Endometrial microvascular endothelial cells (primary cell): ENCODE data around the gene C16orf74. TPM values are rescaled to one million over a fixed set of nuclear protein-coding genes. Genes with fewer than 3 reads are reported as not detected.

Source experiments
- in situ Hi-C: cut with HindIII; loops from 2 replicates; pipeline ENCODE4 v1.10.0; 2017; ENCODE audit warnings: low sequenced_read_pairs, low pct_unique_long_range_greater_than_20kb; ENCODE audit errors: inconsistent ontology term
- total RNA-seq: library from RNA; depleted of rRNA; stranded (reverse); fragments of >200 nt; gene quantifications from one replicate; pipeline ENCODE4 v1.2.3, GENCODE V29; 2015; ENCODE audit errors: inconsistent ontology term

Gene C16orf74
- 92.9 TPM for total RNA-seq

DNA sequence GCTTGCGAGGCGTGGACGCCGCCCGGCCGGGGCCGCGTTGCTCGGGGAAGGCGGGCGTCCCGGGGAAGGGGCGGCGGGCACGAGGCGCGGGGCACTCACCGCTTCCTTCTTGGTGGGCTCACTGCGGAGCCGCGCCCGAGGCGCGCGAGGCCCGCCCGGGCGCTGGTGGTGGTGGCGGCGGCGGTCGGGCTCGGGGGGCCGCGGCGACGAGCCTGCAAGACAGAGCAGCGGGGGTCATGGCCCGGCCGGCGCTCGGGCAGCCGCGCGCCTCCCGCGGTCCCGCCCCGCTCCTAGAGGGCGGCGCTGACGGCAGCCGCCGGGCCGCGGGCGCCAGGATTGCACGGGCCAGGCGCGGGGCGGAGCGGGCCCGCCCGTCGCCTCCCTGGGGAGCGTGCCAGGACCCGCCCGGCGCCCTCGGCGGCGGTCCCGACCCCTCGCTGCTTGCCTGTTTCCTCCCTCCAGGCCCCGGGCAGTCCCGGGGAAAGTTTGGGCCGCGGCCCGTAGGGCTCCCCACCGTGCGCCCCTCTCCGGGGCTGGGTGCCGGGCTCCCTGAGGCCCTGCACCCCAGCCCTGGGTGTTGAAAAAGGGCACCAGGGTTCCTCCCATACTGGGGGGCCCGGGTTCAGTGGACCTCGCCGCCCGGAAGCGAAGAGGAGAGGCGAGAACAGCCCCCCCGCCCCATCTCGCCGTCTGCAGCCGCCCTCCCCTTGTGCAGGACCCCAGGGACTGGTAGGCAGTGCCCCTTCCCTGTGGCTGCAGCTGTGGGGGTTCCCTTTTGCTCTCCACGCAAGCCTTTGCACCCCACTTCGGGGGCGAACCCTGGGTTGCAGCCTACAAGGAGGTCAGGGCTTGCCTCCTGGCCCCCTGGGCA lies at the start of gene C16orf74:
C16orf74 (minus strand) TSS at position 270 of the 871 bp plus-strand sequence. CDS start 15,879 bp downstream, outside the sequence.
- in situ Hi-C loops = no loop called here

DNA sequence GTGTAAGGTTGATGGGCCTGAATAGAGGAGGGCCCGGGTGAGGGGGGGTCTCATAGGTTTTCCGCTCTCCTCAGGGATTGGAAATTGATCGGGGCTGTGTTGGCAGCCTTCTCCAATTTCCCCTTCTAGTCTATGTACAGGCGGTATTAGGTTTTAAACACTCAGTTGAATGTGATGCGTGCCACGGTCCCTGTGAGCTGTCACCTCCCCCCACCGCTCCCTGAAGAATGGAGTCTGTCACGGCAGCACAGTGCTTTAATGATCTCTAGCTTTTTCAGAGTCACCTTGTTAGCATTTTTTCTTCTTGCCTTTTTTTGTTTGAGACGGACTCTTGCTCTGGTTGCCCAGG lies 49.4 kb upstream of the C16orf74 start:
- in situ Hi-C loops = no loop called here

DNA sequence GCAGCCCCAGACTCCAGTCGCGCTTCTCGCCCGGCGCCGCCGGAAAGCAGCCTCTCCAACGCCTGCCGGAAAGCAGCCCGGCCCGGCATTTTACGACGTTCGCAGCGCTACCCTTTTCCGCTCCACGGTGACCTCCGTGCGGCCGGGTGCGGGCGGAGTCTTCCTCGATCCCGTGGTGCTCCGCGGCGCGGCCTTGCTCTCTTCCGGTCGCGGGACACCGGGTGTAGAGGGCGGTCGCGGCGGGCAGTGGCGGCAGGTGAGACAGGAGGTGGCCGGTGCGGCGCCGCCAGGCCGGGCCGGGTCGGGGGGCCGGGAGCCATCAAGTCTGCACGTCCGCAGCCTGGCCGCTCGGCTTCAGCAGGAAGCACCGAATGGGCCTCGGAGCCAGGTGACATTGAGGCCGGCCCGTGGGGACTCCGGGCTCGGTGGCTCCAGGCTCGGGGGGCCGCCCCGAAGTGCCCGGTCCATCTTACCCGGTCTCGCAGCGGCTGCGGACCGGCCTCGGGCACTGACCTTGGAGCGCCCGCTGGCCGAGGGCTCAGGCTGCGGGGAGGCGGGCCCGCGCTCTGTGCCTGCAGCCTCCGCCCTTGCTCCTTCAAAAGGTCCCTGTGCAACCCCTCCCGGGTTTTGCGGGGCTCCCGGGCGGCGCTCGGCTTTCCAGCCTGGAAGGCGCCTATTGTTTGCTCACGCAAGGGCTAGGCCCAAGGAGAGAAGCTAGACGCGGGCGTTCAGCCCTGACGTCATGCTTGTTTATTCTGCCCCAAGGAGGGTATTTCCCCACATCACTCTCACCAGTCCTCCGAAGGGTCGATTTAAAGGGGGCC lies 48.8 kb upstream of the C16orf74 start, which contains the start of the genes COX4I1 and EMC8:
COX4I1 (plus strand) TSS at position 199 of the 824 bp plus-strand sequence. CDS start 1,511 bp downstream, outside the sequence.
EMC8 (minus strand) TSS at position 48 of the 824 bp plus-strand sequence. CDS start 249 bp downstream, outside the sequence.
- in situ Hi-C loops = no loop called here

DNA sequence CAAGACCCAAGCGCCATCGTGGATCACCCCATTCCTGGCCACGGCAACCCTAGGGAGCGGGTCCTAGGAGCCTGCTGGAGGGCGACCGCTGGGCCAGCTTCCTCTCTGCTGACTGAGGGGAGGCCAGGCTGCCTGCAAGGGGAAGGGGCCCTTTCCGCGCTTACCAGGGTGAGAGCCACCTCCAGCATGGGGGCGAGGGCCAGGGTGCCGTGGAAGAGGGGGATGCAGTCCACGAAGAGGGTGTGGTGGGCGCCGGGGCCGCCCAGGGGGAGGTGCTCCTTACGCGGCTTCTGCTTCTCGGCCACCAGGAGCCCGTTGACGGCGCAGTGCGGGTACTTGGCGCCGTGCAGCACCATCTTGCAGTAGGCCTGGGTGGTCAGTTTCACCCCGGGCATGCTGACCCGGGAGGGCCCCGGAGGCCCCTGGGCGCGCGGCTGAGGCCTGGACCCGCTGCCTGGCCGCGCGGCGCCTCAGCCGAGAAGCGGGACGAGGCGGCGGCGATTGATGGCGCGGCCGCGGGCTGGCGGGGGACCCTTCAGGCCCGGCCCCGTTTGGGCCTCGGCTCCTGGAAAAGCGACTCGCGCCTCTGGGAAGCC lies 48.1 kb upstream of the C16orf74 start:
- in situ Hi-C loops = no loop called here

DNA sequence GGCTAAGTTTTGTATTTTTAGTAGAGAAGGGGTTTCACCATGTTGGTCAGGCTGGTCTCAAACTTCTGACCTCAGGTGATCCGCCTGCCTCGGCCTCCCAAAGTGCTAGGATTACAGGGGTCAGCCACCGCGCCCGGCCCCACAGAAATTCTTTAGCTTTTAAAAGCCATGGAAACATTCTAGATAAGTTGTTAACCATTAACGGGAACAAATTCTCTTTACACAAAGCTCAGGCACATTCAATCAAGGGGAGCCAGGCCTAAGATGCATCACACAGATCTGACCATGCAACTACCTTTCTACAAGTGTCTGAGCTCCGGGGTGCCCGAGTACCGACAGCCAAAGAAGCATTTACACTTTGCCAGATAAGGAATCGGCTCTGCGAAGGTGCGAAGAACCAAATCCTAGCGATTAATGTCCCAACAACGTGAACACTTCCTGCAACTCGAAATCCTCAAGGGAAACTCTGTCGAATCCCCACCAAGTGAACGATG lies 47.4 kb upstream of the C16orf74 start:
- in situ Hi-C loops = no loop called here

DNA sequence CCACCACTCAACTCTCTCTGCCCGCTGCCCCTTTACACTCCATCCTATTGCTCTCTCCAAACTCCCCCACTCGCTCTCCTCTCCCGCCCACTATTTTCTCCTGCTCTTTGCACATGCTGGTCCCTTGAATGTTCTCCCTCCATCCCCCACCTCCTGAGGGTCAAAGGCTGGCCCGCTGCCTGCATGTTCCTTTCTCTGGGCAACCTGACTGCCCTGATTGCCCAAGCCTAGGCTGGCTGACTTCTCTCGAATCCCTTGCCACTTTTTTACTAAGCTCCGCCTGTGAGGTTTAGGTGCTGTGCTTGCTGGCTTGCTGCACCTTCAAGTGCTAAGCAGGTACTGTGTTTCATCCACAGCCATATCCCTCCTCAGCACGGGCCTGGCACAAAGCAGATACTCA lies 45.7 kb upstream of the C16orf74 start:
- in situ Hi-C loops = no loop called here

DNA sequence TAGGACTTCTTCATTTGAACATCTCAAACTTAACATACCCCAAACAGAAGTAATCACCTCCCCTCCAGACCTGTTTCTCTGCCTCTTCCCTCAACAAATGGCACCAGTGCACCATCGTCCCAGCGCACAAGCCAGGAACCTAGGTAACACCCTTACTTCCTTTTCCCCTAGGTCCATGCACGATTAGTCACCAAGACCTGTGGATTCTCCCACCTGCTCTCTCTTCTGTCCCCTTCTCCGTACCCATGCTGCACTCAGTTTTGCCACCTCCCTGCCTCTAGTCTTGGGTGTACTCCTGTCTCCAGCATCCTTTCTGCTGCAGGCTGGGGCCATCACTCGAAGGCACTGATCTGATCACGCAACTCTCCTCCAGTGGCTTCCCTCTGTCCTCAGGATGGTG lies 45.3 kb upstream of the C16orf74 start:
- in situ Hi-C loops = no loop called here

DNA sequence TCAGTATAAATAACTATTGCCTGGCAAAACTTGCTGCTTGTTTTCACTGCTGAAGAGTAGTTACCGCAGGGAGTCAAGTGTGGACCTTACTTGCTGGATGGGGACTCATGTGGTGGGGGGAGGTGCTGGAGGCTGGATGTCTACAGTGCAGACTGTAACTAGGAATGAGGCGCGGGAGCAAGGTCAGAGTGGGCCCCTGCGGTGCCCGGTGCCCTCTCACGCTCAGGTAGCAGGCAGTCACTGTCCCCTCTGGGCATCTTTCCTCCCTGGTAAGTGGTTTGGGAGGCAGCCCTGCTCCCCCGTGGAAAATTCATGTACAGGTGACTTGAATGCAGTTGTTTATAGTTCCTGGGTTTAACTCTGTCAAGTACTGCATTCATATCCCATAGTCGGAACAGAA lies 43.8 kb upstream of the C16orf74 start:
- in situ Hi-C loops = no loop called here

DNA sequence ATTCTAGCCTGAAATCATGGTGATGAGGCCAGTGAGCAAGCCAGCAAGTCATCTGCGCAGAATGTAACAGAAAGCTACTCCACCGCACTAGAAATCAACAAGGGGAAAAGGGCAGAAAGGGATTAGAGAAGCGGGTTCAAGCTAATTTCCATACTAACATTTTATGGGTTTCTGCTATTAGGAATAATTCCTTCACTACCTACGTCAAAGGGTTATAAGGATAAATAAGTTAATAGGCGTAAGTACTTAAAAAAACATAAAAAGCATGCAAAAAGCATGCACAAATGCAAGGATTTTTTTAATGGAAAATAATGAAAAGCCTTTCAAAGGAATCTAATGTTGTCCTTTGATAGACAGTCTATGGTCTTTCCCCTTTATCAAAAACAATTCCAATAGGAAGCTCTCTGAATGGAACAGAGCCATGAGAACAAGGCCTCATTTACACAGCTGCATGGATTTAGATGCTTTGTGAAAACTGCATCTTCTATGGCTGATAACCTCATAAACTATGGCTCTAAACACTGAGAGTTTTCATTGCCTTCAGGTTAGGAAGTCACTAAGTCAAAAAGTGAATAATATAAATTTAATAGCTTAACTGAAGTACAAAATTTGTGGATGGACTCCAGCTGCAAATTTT lies 42.9 kb upstream of the C16orf74 start:
- in situ Hi-C loops = no loop called here

DNA sequence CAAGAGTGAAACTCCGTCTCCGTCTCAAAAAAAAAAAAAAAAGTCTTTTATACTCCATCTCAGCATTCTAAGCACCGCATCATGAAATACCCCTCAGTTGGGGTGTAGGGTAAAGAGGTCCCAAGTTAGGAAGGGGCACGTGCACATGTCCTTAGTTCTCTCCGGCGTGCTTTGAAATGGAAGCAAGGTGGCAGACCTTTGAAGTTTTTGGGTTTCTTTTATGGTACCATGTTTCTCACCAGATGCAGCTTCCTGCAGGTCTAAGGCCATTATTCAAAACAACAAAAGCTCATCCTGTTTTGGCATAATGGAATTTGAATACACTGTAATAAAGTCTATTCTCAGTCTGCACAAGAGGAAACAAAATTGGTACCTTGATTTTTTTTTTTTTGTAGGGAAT lies 38.9 kb upstream of the C16orf74 start:
- in situ Hi-C loops = no loop called here

DNA sequence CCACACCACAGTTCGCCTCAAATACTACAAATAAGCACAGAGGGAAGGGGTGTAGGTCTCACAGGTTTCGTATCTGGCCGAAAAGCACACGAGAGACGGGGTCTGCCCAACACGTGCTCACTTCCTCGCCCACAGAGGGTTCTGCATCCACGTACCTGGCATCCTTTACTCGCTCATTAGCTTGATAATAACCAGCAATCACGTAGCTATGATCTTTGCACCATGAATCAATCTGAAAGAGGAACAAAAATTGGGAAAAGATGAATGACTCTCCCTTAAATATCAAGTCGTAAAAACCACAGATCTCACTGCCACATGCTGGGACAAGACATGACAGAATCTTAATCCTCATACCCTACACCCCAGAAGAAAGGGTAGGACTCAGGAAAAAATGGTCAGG lies 37.9 kb upstream of the C16orf74 start:
- in situ Hi-C loops = no loop called here

DNA sequence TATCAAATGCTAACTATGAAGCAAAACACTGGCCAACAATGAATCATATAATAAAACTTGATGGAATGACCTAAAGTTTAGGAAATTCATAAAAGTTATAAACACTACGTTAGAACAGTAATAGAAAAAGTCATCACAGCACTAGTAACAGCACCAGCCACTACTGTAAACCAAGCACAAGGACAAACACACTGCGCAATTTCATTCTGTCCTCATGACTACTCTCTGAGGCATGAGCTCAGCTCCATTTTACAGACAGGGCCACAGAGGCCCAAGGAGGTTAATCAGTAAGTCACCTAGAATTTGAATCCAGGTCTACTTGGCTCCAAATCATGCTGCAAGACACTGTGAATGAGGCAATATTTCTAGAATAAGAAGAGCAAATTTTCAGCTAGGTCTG lies 35.0 kb upstream of the C16orf74 start:
- in situ Hi-C loops = no loop called here

DNA sequence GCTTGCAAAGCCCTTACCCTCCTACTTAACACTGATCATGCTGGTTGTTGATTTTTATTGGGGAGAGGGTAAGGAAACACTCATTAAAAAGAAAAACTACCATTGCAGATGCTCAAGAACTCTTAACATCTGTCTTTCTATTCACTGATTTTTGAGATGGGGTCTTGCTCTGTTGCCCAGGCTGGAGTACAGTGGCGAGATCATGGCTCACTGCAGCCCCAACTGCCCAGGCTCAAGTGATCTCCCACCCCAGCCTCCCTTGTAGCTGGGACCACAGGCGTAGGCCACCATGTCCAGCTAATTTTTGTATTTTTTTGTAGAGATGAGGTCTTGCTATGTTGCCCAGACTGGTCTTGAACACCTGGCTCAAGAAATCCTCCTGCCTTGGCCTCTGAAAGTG lies 33.9 kb upstream of the C16orf74 start:
- in situ Hi-C loops = no loop called here

DNA sequence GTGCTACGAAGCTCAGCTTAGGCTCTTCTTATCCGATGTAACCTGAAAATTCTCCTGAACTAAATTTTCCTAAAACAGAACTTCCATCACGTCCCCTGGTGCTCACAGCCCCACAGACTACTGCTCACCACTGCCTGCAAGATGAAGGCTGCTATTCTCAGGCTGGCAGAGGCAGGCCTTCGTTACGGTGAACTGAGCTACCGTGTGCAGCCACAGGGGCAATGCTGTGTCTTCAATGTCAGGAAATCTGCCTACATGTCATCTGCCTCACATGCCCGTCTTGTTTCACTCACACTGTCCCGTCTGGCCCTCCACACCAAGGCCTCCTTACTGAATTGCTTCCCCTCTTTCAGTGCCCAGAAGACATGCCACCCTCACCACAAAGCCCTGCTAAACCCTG lies 32.5 kb upstream of the C16orf74 start:
- in situ Hi-C loops = no loop called here

DNA sequence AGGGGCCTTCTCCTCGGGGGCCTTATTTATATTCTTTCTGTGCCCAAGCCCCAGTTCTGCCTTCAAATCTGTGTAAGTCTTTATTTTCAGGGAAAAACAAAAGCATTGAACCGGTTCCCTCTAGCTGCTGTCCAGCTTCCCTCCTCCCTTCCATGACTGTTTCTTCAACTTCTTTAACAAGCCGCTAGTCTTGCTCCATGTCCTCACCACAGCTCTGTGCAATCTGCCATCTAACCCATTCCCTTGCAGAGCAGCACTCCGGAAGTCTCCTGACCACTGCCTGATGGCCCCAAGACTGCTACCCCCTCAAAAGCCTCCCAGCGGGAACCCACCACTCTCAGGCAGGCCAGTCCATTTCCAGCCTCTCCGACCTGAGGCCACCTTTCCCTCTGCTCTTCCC lies 31.6 kb upstream of the C16orf74 start:
- in situ Hi-C loops = no loop called here

DNA sequence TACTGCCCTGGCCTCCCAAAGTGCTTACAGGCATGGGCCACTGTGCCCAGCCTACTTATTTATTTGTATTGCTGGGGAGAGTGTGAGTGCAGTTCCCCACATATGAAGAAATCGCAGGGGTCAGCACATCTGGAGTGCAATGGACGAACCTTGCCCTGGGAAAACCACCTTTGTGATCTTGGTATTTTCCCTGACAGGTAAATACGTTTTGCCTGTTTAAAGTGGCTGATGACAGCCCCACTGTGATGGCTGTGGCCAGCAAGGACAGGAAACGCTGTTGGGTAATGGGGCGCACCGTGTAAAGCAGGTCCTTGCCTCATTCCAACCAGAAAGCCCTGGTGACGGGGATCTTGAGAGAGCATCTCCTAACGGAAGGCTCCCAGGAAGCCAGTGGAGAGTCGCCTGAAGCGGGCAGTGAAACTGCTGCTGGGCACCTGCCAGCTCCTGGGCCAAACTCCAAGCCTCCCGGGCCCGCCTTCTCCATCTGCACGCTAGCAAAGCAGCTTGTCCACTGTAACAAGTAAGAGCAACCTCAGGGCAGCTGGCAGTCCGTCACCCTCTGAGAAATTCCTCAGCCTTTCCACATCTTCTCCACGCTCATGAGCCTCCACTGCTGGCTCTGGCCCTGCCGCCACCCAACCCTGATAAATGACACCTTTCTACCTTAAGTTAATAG lies 30.9 kb upstream of the C16orf74 start:
- in situ Hi-C loops = no loop called here

DNA sequence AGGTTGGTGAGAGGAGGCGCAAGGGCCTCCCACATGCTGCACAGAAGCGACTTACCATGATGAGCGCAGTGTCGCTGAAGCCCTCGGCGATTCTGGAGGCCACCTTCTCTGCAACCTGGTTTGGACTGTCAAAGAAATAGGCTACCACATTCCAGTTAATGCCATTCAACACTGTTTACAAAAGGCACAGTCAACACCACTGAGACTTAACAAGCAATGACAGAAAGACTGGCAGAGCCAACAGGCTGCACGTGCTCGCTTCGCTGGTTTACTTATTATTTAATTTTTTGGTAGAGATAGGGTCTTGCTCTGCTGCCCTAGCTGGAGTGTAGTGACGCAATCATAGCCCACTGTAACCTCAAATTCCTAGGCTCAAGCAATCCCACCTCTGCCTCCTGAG lies 30.3 kb upstream of the C16orf74 start:
- in situ Hi-C loops = no loop called here

DNA sequence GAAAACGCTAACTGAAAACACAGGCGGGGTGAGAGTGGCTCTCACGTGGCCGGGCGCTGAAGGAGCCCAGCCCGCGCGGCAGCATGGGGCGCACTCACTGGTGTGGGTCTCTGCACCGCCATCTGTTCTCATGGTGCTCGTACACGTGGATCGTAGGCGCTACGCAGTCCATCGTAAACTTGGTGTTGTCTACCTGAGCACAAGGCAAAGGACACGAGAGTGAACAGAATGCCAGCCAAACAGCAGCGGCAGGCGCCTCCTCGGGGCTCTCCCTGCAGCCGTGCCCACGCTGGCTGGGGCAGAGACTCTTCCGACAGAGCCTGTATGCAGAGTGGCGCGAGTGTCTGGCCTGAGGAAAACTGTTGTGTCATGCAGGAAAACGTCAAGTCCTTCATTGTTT lies 29.4 kb upstream of the C16orf74 start:
- in situ Hi-C loops = no loop called here
